Mesothelial cell of epicardium (in vitro differentiated cells): ENCODE measurements around the gene PAQR4. TPM values are rescaled to one million over a fixed set of nuclear protein-coding genes. Genes with fewer than 3 reads are reported as not detected.
A peak's percentile ranks its signal among the peaks of the same experiment; 100 is the strongest.

Source experiments
- DNase-seq, 2 experiments: peaks; one replicate each; pipeline ENCODE4 v3.0.0; 2021; ENCODE audit warnings: low spot score in 2 of 2; ENCODE audit not compliant: unreplicated experiment in 2 of 2
- H3K27ac Mint-ChIP-seq: 2 replicates; pipeline ENCODE4 v1.8.0; 2021; ENCODE audit warnings: mixed read lengths
- H3K27me3 Mint-ChIP-seq: 2 replicates; pipeline ENCODE4 v1.8.0; 2021; ENCODE audit warnings: low read depth, mixed read lengths
- H3K36me3 Mint-ChIP-seq: 2 replicates; pipeline ENCODE4 v1.8.0; 2021; ENCODE audit warnings: mixed read lengths
- H3K4me1 Mint-ChIP-seq: 2 replicates; pipeline ENCODE4 v1.8.0; 2021; ENCODE audit warnings: mixed read lengths
- H3K4me3 Mint-ChIP-seq: 2 replicates; pipeline ENCODE4 v1.8.0; 2021; ENCODE audit warnings: mild to moderate bottlenecking, moderate library complexity, mixed read lengths
- H3K9me3 Mint-ChIP-seq: 2 replicates; pipeline ENCODE4 v1.8.0; 2021; ENCODE audit warnings: mixed read lengths
- CTCF ChIP-seq: fragments of 200-600 bp; sonication (generic); IDR thresholded peaks from one replicate; pipeline ENCODE4 v1.5.0; 2021; ENCODE audit warnings: antibody characterized with exemption; ENCODE audit not compliant: unreplicated experiment
- total RNA-seq: library from RNA; stranded (reverse); gene quantifications from 3 replicates; pipeline ENCODE4 v1.2.1, GENCODE V29; 2021

Gene PAQR4
- total RNA-seq, 1 donor from 2014 or later, result 10.1 TPM

- DNase-seq, result no peak
- no peaks in the 10 kb centered on the region for H3K36me3 Mint-ChIP-seq
- H3K27ac Mint-ChIP-seq, result no peak overlapping the region
- no peaks in the 10 kb centered on the region for H3K9me3 Mint-ChIP-seq
- TF ChIP-seq CTCF, result no peak
- peaks cover 17% of the 10 kb centered on the region for H3K4me1 Mint-ChIP-seq
- no peak overlapping the region for H3K4me3 Mint-ChIP-seq
- H3K27me3 Mint-ChIP-seq, result peaks cover 18% of the 10 kb centered on the region
Observed at GRCh38 chr16:2966043-2966807, 2.9 kb upstream of the PAQR4 start.

GRCh38 chr16:2966808-2967191 lies 2.3 kb upstream of the PAQR4 start:
- Mint-ChIP-seq H3K27me3 (peaks cover 16% of the 10 kb centered on the region), H3K4me1 (peaks cover 15% of the 10 kb centered on the region), H3K9me3 (no peaks in the 10 kb centered on the region), H3K4me3 (no peak overlapping the region), H3K27ac (no peak overlapping the region), H3K36me3 (no peaks in the 10 kb centered on the region)
- no peak for DNase-seq
- no peak for TF ChIP-seq CTCF

DNA sequence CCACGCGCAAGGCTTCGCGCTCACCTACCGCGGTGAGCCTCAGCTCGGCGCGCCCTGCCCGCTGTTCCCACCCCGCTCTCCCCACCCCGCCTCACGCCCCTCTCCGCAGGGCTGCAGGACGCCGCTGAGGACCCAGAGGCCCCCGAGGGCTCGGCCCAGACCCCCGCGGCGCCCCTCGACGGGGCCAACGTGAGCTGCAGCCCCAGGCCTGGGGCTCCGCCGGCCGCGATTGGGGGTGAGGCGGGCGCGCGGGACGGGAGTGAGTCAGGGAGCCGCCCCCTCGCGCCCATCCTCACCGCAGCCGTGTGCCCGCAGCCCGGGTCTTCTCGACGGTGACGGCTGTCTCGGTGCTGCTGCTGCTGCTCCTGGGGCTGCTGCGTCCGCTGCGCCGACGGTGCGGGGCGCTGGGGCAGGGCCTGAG lies 1.9 kb upstream of the PAQR4 start:
- Mint-ChIP-seq H3K4me3 (no peak overlapping the region), H3K9me3 (no peaks in the 10 kb centered on the region), H3K27ac (no peak overlapping the region), H3K36me3 (peaks cover under 1% of the 10 kb centered on the region), H3K4me1 (peaks cover 17% of the 10 kb centered on the region), H3K27me3 (peaks cover 13% of the 10 kb centered on the region)
- no peak for TF ChIP-seq CTCF
- DNase-seq, result no peak

GRCh38 chr16:2967721-2968161 lies 1.4 kb upstream of the PAQR4 start:
- TF ChIP-seq CTCF, result no peak
- Mint-ChIP-seq H3K4me3 (no peak overlapping the region), H3K36me3 (peaks cover 1% of the 10 kb centered on the region), H3K9me3 (no peaks in the 10 kb centered on the region), H3K27ac (no peak overlapping the region), H3K27me3 (peaks cover 9% of the 10 kb centered on the region), H3K4me1 (peaks cover 22% of the 10 kb centered on the region)
- DNase-seq, result no peak

- peak overlapping the region; percentile 67 for H3K4me3 Mint-ChIP-seq
- peaks cover 7% of the 10 kb centered on the region for H3K27me3 Mint-ChIP-seq
- no peak for TF ChIP-seq CTCF
- peaks cover 1% of the 10 kb centered on the region for H3K36me3 Mint-ChIP-seq
- no peak overlapping the region for H3K27ac Mint-ChIP-seq
- DNase-seq, result no peak
- no peaks in the 10 kb centered on the region for H3K9me3 Mint-ChIP-seq
- peaks cover 21% of the 10 kb centered on the region for H3K4me1 Mint-ChIP-seq
Observed at GRCh38 chr16:2968368-2968737, 795 bp upstream of the PAQR4 start.
